WTC11 (cell line): ENCODE results near the gene KIFBP. TPM values are rescaled to one million over a fixed set of nuclear protein-coding genes. Genes with fewer than 3 reads are reported as not detected.

ENCODE experiments used
- ATAC-seq: fragments of 200-7000 bp; cut with Tn5 transposase; 2 replicates; pipeline ENCODE4 v1.10.0; 2021; ENCODE audit warnings: mild to moderate bottlenecking, moderate library complexity
- CTCF ChIA-PET: fragments of 300-600 bp; sonication (Branson Sonifier 250); formaldehyde crosslinking; loops from one replicate; lab custom pipeline; 2021; ENCODE audit warnings: antibody characterized with exemption; lab: Charles Lee
- POLR2A ChIA-PET: fragments of 350-600 bp; sonication (Branson Sonifier 250); formaldehyde crosslinking; loops from one replicate; lab custom pipeline; 2021; ENCODE audit warnings: antibody characterized with exemption; lab: Charles Lee
- DNase-seq: peaks from one replicate; pipeline ENCODE4 v3.0.0; 2021; ENCODE audit warnings: low spot score
- H3K27ac Mint-ChIP-seq: 2 replicates; pipeline ENCODE4 v1.8.0; 2021; ENCODE audit warnings: mixed read lengths
- H3K27me3 Mint-ChIP-seq: 2 replicates; pipeline ENCODE4 v1.8.0; 2021; ENCODE audit warnings: low read depth, mild to moderate bottlenecking, moderate library complexity, mixed read lengths
- H3K36me3 Mint-ChIP-seq: 2 replicates; pipeline ENCODE4 v1.8.0; 2021; ENCODE audit warnings: mixed read lengths
- H3K4me1 Mint-ChIP-seq: 2 replicates; pipeline ENCODE4 v1.8.0; 2022; ENCODE audit warnings: mixed read lengths
- H3K4me3 Mint-ChIP-seq: 2 replicates; pipeline ENCODE4 v1.8.0; 2021; ENCODE audit warnings: mild to moderate bottlenecking, moderate library complexity, mixed read lengths
- H3K9me3 Mint-ChIP-seq: 2 replicates; pipeline ENCODE4 v1.8.0; 2021; ENCODE audit warnings: mixed read lengths
- CDX4 ChIP-seq: fragments of 250-450 bp; sonication (Bioruptor Pico); IDR thresholded peaks from 2 replicates; pipeline ENCODE4 v1.9.0; 2021; ENCODE audit warnings: moderate library complexity, mild to moderate bottlenecking, inconsistent platforms, borderline replicate concordance
- CREB1 ChIP-seq: sonication (generic); formaldehyde crosslinking; IDR thresholded peaks from 2 replicates; pipeline ENCODE4 v1.8.0; 2023; ENCODE audit warnings: mild to moderate bottlenecking, missing genetic modification reagents
- E2F4 ChIP-seq: sonication (generic); formaldehyde crosslinking; IDR thresholded peaks from 2 replicates; pipeline ENCODE4 v1.8.1; 2022; ENCODE audit warnings: low read depth, mild to moderate bottlenecking, moderate library complexity, missing genetic modification reagents, borderline replicate concordance
- E2F5 ChIP-seq: sonication (generic); formaldehyde crosslinking; IDR thresholded peaks from 2 replicates; pipeline ENCODE4 v1.8.1; 2022; ENCODE audit warnings: mild to moderate bottlenecking, moderate library complexity, missing genetic modification reagents
- JUN ChIP-seq: sonication (generic); formaldehyde crosslinking; IDR thresholded peaks from 2 replicates; pipeline ENCODE4 v1.8.0; 2023; ENCODE audit warnings: mild to moderate bottlenecking, missing genetic modification reagents
- MLX ChIP-seq: sonication (generic); formaldehyde crosslinking; IDR thresholded peaks from 2 replicates; pipeline ENCODE4 v1.8.1; 2023; ENCODE audit warnings: mild to moderate bottlenecking, missing genetic modification reagents, moderate library complexity
- RORB ChIP-seq: fragments of 250-450 bp; sonication (Bioruptor Pico); IDR thresholded peaks from 2 replicates; pipeline ENCODE4 v1.9.0; 2021; ENCODE audit warnings: mild to moderate bottlenecking
- SP1 ChIP-seq: sonication (generic); formaldehyde crosslinking; conservative IDR thresholded peaks from 2 replicates; pipeline ENCODE4 v1.8.1; 2022; ENCODE audit warnings: missing genetic modification reagents
- STAT6 ChIP-seq: sonication (generic); formaldehyde crosslinking; conservative IDR thresholded peaks from 2 replicates; pipeline ENCODE4 v1.8.1; 2023; ENCODE audit warnings: mild to moderate bottlenecking, low read depth, missing genetic modification reagents, moderate library complexity
- TP53 ChIP-seq: sonication (generic); formaldehyde crosslinking; IDR thresholded peaks from 2 replicates; pipeline ENCODE4 v1.8.1; 2023; ENCODE audit warnings: mild to moderate bottlenecking, missing genetic modification reagents
- ZBTB21 ChIP-seq: sonication (generic); formaldehyde crosslinking; IDR thresholded peaks from 2 replicates; pipeline ENCODE4 v1.8.1; 2023; ENCODE audit warnings: mild to moderate bottlenecking, missing genetic modification reagents, borderline replicate concordance
- ZMAT4 ChIP-seq: fragments of 250-450 bp; sonication (Bioruptor Pico); IDR thresholded peaks from 2 replicates; pipeline ENCODE4 v1.9.0; 2021; ENCODE audit warnings: mild to moderate bottlenecking
- ZNF219 ChIP-seq: sonication (generic); formaldehyde crosslinking; IDR thresholded peaks from 2 replicates; pipeline ENCODE4 v1.8.0; 2023; ENCODE audit warnings: missing genetic modification reagents, mild to moderate bottlenecking, borderline replicate concordance
- ZNF416 ChIP-seq: fragments of 250-450 bp; sonication (Bioruptor Pico); IDR thresholded peaks from 2 replicates; pipeline ENCODE4 v1.9.0; 2021; ENCODE audit warnings: mild to moderate bottlenecking, inconsistent platforms
- ZNF532 ChIP-seq: fragments of 250-450 bp; sonication (Bioruptor Pico); IDR thresholded peaks from 2 replicates; pipeline ENCODE4 v1.9.0; 2021; ENCODE audit warnings: mild to moderate bottlenecking, borderline replicate concordance
- total RNA-seq: library from RNA; stranded (reverse); gene quantifications from 3 replicates; pipeline ENCODE4 v1.2.3, GENCODE V29; 2021

Gene KIFBP
- total RNA-seq, 1 experiment from 2014 or later, result 31.2 TPM

- H3K9me3 Mint-ChIP-seq, result no peaks in the 10 kb centered on the region
- ChIA-PET POLR2A (interaction anchor here (0.5 kb wide), 1 partner anchor 35 kb away, joined by 5 read pairs; no protein-coding TSS in a partner anchor), CTCF (no interaction called here)
- TF ChIP-seq ZNF219 (CRISPR knock-in tag) (no peak), E2F4 (no peak), ZMAT4 (CRISPR knock-in tag) (no peak), ZNF416 (no peak), STAT6 (CRISPR knock-in tag) (no peak)
- ATAC-seq (peak; percentile 13; the same call in 1 of the 2 replicates), DNase-seq (no peak)
- no peaks in the 10 kb centered on the region for H3K27me3 Mint-ChIP-seq
- no peak overlapping the region for H3K27ac Mint-ChIP-seq
- H3K4me3 Mint-ChIP-seq, result no peak overlapping the region
- no peaks in the 10 kb centered on the region for H3K36me3 Mint-ChIP-seq
- peaks cover 12% of the 10 kb centered on the region; the same call in 1 of the 2 replicates for H3K4me1 Mint-ChIP-seq
Measured at GRCh38 chr10:69051710-69052487, 63.3 kb downstream of the KIFBP start.

- ATAC-seq (no peak), DNase-seq (no peak)
- H3K4me1 Mint-ChIP-seq, result peaks cover 20% of the 10 kb centered on the region
- TF ChIP-seq SP1 (CRISPR knock-in tag), result no peak
- TF ChIP-seq TP53 (CRISPR knock-in tag), result no peak
- TF ChIP-seq ZBTB21 (CRISPR knock-in tag), result no peak
- no peak for TF ChIP-seq CDX4 (CRISPR knock-in tag)
- TF ChIP-seq E2F5 (CRISPR knock-in tag), result no peak
- TF ChIP-seq CREB1 (CRISPR knock-in tag), result no peak
- TF ChIP-seq RORB, result no peak
- TF ChIP-seq MLX (CRISPR knock-in tag), result no peak
- POLR2A ChIA-PET, result no interaction called here
- H3K4me3 Mint-ChIP-seq, result no peak overlapping the region
- CTCF ChIA-PET, result no interaction called here
- H3K27me3 Mint-ChIP-seq, result peaks cover 3% of the 10 kb centered on the region; the same call in 1 of the 2 replicates
- no peaks in the 10 kb centered on the region for H3K9me3 Mint-ChIP-seq
- H3K36me3 Mint-ChIP-seq, result no peaks in the 10 kb centered on the region
- H3K27ac Mint-ChIP-seq, result no peak overlapping the region; the same call in 1 of the 2 replicates
Measured at GRCh38 chr10:69052736-69053135, 64.1 kb downstream of the KIFBP start.

GRCh38 chr10:69055241-69055640 is 66.6 kb downstream of the KIFBP start:
- Mint-ChIP-seq H3K9me3 (no peaks in the 10 kb centered on the region), H3K4me3 (no peak overlapping the region), H3K27me3 (peaks cover 3% of the 10 kb centered on the region; the same call in 1 of the 2 replicates), H3K36me3 (no peaks in the 10 kb centered on the region), H3K27ac (no peak overlapping the region), H3K4me1 (peaks cover 20% of the 10 kb centered on the region)
- no peak for DNase-seq
- TF ChIP-seq ZNF532 (CRISPR knock-in tag) (no peak), ZNF219 (CRISPR knock-in tag) (no peak), JUN (no peak)
- no peak for ATAC-seq
- ChIA-PET CTCF (no interaction called here), POLR2A (no interaction called here)
